Measurements from ENCODE around the gene ALDH1A1. TPM values are rescaled to one million over a fixed set of nuclear protein-coding genes. Genes with fewer than 3 reads are reported as not detected.

The ALDH1A1 gene
- total RNA-seq, 1 experiment from 2014 or later = 2.3 TPM

- no peaks in the 10 kb centered on the region for H3K9me2 ChIP-seq (ENCODE audit: insufficient read depth)
- DNase-seq = no peak
- POLR2A ChIA-PET (ENCODE audit: unreplicated experiment) = no interaction called here
- no peaks in the 10 kb centered on the region for H3F3A ChIP-seq (ENCODE audit: insufficient read depth, low read depth)
- H3K4me3 ChIP-seq = no peak overlapping the region
- CTCF ChIA-PET = no interaction called here
- no peaks in the 10 kb centered on the region for H3K27me3 ChIP-seq (ENCODE audit: insufficient read depth, low read depth)
- no peak overlapping the region for H2AFZ ChIP-seq
- H4K20me1 ChIP-seq (ENCODE audit: insufficient read depth) = no peaks in the 10 kb centered on the region
- H3K4me1 ChIP-seq (replicated peaks; ENCODE audit: insufficient read depth) = no peaks in the 10 kb centered on the region
- TF ChIP-seq CTCF (conservative IDR thresholded peaks at IDR 0.05) (no peak), EZH2 (IDR thresholded peaks at IDR 0.05; ENCODE audit: low read depth) (no peak)
- no peaks in the 10 kb centered on the region for H3K79me2 ChIP-seq (ENCODE audit: low read depth)
- no peaks in the 10 kb centered on the region for H3K36me3 ChIP-seq (ENCODE audit: low read depth)
- H3K4me2 ChIP-seq = no peak overlapping the region
- no TSS peak for BruUV-seq (replicated peaks)
- no peaks in the 10 kb centered on the region for H3K9me3 ChIP-seq (ENCODE audit: insufficient read depth, low read depth)
- intact Hi-C loops (cut with micrococcal nuclease; ENCODE audit: unreplicated experiment) = no loop called here
- no peak overlapping the region for H3K27ac ChIP-seq
Observed at GRCh38 chr9:72909428-72909827, 43.4 kb downstream of the ALDH1A1 start.

GRCh38 chr9:72907421-72907820 is 45.4 kb downstream of the ALDH1A1 start:
- no peaks in the 10 kb centered on the region for H4K20me1 ChIP-seq (ENCODE audit: insufficient read depth)
- H3K4me1 ChIP-seq (replicated peaks; ENCODE audit: insufficient read depth) = no peaks in the 10 kb centered on the region
- H3K79me2 ChIP-seq (ENCODE audit: low read depth) = no peaks in the 10 kb centered on the region
- no peaks in the 10 kb centered on the region for H3F3A ChIP-seq (ENCODE audit: insufficient read depth, low read depth)
- DNase-seq = no peak
- H3K36me3 ChIP-seq (ENCODE audit: low read depth) = no peaks in the 10 kb centered on the region
- BruUV-seq (replicated peaks) = no TSS peak
- no peak overlapping the region for H3K4me2 ChIP-seq
- H3K27me3 ChIP-seq (ENCODE audit: insufficient read depth, low read depth) = no peaks in the 10 kb centered on the region
- no peak overlapping the region for H2AFZ ChIP-seq
- H3K27ac ChIP-seq = no peak overlapping the region
- ChIA-PET POLR2A (ENCODE audit: unreplicated experiment) (no interaction called here), CTCF (no interaction called here)
- intact Hi-C loops (cut with micrococcal nuclease; ENCODE audit: unreplicated experiment) = no loop called here
- TF ChIP-seq CTCF (conservative IDR thresholded peaks at IDR 0.05) = no peak
- TF ChIP-seq EZH2 (IDR thresholded peaks at IDR 0.05; ENCODE audit: low read depth) = no peak
- H3K4me3 ChIP-seq = no peak overlapping the region
- no peaks in the 10 kb centered on the region for H3K9me2 ChIP-seq (ENCODE audit: insufficient read depth)
- no peaks in the 10 kb centered on the region for H3K9me3 ChIP-seq (ENCODE audit: insufficient read depth, low read depth)

GRCh38 chr9:72906810-72907209 is 46.0 kb downstream of the ALDH1A1 start:
- no peaks in the 10 kb centered on the region for H3K27me3 ChIP-seq (ENCODE audit: insufficient read depth, low read depth)
- no peaks in the 10 kb centered on the region for H3F3A ChIP-seq (ENCODE audit: insufficient read depth, low read depth)
- H3K9me2 ChIP-seq (ENCODE audit: insufficient read depth) = no peaks in the 10 kb centered on the region
- H3K9me3 ChIP-seq (ENCODE audit: insufficient read depth, low read depth) = no peaks in the 10 kb centered on the region
- no peaks in the 10 kb centered on the region for H3K79me2 ChIP-seq (ENCODE audit: low read depth)
- H3K27ac ChIP-seq = no peak overlapping the region
- no peak overlapping the region for H2AFZ ChIP-seq
- POLR2A ChIA-PET (ENCODE audit: unreplicated experiment) = interaction anchor here (0.6 kb wide), 1 partner anchor 251 kb away, joined by 5 read pairs; no protein-coding TSS in a partner anchor
- no peak for TF ChIP-seq EZH2 (IDR thresholded peaks at IDR 0.05; ENCODE audit: low read depth)
- TF ChIP-seq CTCF (conservative IDR thresholded peaks at IDR 0.05) = no peak
- H3K4me1 ChIP-seq (replicated peaks; ENCODE audit: insufficient read depth) = no peaks in the 10 kb centered on the region
- no peak overlapping the region for H3K4me3 ChIP-seq
- no peaks in the 10 kb centered on the region for H3K36me3 ChIP-seq (ENCODE audit: low read depth)
- no peak for DNase-seq
- CTCF ChIA-PET = no interaction called here
- no peak overlapping the region for H3K4me2 ChIP-seq
- BruUV-seq (replicated peaks) = no TSS peak
- intact Hi-C loops (cut with micrococcal nuclease; ENCODE audit: unreplicated experiment) = no loop called here
- no peaks in the 10 kb centered on the region for H4K20me1 ChIP-seq (ENCODE audit: insufficient read depth)

All from PC-9 (cell line).